HuH-7.5 (cell line): ENCODE results near the gene MED17.
"Not testable (repeated sequence)": the region's sequence is repeated elsewhere in the genome, so short reads cannot be mapped to it uniquely, and the experiment has no call there.

Experiments used
- DNase-seq: peaks from one replicate; pipeline ENCODE4 v3.0.0; 2011; ENCODE audit warnings: low spot score

Gene MED17

DNA sequence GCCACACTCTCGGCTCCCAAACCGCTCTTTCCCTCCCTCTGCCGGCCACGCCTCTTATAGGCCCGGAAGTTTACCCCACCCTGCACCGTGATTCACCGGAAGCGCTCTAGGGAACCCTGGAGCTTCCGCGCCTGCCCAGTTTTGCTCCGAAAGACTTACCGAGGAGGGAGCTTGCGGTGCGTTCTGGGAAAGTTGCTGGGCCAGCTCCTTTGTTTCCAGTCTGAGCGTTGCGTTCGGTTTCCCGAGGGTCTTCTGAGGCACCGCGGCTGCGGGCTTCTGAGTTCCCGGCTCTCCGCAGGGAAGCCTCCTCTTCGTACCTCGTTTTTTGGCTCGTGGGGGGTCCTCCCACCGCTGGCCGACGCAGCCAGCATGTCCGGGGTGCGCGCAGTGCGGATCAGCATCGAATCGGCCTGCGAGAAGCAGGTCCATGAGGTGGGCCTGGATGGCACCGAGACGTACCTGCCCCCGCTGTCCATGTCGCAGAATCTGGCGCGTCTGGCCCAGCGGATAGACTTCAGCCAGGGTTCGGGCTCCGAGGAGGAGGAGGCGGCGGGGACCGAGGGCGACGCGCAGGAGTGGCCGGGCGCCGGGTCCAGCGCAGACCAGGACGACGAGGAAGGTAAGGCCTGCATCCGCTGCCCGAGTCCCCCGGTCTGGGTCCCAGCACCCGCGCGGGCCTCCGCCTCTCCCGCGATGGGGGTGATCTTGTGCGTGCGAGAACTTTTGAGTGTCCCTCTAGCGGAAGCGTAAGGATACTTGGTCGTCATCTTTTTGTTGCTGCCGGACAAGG is at the start of gene MED17:
TSS of gene MED17 (plus strand) at position 138 of the 790 bp plus-strand sequence. CDS start at position 370, 232 bp downstream.
- peak; percentile 74 for DNase-seq

GRCh38 chr11:93734427-93735222 is 49.5 kb upstream of the MED17 start:
- DNase-seq, result no peak

- no peak for DNase-seq
Measured at GRCh38 chr11:93735627-93736026, 48.5 kb upstream of the MED17 start.

DNA sequence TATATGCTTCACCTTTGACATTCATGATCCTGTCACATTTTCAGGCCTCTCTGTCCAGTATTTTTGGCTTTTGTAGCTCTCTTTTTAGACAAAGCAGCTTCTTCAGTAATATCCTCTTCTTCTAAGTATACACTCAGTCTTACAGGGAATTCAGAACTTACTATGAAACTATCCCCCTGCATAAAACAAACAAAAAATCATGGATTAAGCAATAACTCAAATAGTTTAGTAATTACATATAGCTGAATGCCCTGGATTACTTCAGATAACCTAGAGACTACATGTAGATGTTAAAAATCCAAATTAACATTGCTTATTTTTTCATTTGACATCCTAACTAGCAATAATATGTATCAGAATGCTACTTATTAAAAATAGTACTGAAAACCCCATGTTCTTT is 48.0 kb upstream of the MED17 start:
- no peak for DNase-seq

DNA sequence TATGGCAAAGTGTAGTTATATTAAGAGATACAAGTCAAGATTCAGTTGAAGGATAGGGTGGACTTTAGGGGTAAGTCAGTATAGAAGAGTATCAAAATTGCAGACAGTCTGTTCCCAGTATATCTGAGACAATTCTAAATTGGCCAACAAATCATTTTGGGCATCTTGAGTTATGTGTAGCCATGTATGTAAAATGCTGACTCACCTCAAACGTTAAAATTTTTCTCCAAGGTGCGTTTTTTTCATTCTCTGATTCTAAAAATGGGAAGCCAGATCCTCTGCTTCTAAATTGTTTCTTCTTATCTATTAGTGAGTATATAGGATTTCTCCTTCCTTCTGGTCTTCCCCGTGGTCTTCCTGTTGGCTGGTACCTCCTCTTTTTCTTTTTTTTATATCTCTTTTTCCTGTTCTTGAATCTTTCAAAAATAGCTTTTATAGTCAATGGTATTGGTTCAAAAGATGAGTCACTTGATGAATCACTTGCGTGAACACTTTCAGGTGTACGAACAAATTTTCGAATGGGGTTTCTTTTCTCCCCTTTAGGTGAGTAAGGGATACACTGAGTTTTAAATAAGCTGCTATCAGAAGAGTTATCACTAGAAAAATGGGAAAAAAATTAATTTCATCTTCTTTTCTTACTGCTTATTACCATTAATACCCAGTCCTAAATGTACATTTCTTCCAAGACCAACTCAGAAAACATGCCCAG is 46.0 kb upstream of the MED17 start:
- DNase-seq, result no peak

- no peak for DNase-seq
Measured at GRCh38 chr11:93738647-93739081, 45.4 kb upstream of the MED17 start.

- no peak for DNase-seq
Measured at GRCh38 chr11:93740031-93740729, 43.9 kb upstream of the MED17 start.

DNA sequence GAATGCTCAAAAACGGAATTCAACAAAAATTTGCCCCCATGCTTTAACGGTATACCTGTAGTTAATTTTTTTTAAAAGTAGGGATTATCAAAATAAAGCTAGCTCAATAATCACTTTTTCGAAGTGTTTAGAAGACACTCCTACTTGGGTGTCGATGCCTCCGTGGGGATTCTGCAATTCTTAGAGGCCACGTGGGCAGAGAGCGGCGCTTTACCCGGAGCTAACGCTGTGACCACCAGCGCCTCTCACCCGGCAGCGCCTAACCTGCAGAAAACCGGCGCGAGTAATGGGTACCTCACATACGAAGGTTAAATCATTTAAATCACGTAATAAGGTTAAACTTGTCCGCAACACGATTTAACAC is 43.4 kb upstream of the MED17 start:
- DNase-seq, result no peak

DNA sequence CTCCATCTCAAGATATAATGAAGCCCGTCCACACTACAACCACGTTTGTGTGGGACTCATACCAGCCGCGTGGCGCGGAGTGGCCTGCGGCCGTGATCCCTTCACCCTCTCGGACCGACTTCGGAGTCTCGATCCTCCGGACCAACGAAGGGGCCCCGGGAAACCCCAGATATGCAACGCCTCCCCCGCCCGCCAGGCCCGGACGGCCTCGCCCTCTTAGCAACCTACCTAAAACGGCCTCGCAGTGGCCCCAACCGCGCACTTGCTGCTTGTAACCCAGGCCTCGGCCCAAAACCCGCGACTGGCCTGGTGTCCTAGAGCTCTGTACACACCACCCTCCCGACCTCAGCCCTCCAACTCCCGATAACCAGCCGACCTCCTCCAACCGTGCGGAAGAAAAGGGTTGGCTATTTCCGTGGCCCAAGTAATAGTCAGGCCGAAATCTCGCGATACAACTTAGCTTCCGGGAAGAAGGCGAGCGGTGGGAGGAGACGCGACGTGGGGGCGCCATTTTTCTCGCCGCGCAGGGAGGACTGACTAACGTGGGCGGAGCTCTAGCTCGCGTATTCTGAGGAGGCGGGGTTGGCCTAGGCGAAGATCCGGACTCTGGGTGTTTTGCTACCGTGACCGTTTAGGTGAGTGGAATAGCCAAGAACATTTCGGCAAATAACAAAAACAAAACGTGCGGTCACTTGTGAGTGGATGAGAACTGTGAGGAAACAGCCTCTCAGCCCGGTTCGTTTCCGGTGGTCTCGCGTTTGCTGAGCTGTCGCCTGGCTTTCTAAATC is 42.8 kb upstream of the MED17 start, which contains the start of the genes C11orf54 and TAF1D:
TSS of gene C11orf54 (plus strand) at position 579 of the 788 bp plus-strand sequence. CDS start 5,722 bp downstream, outside the sequence.
TSS of gene TAF1D (minus strand) at position 402 of the 788 bp plus-strand sequence. CDS start 2,191 bp downstream, outside the sequence.
- peak; percentile 73 for DNase-seq

DNA sequence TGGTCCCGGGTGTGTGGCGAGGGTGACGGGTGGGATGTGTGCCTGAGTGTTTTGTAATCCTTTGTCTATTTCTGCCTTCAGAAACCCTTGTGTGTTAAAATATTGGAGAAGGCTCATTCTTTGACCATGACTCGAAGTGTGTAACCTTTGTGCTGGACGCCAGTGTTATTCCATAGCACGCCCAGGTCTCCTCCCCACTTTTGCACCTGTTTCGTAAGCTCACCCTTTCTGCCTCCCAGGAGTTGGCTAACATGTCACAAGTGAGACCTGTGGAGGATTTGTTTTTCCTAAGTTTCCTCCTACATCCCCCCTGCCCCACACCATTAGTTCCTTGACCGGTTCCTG is 42.2 kb upstream of the MED17 start:
- peak; percentile 75 for DNase-seq

- no peak for DNase-seq
Measured at GRCh38 chr11:93743291-93743690, 40.8 kb upstream of the MED17 start.

GRCh38 chr11:93744669-93745004 is 39.4 kb upstream of the MED17 start:
- no peak for DNase-seq

- not testable (repeated sequence) for DNase-seq
Measured at GRCh38 chr11:93745005-93745755, 38.9 kb upstream of the MED17 start.

DNA sequence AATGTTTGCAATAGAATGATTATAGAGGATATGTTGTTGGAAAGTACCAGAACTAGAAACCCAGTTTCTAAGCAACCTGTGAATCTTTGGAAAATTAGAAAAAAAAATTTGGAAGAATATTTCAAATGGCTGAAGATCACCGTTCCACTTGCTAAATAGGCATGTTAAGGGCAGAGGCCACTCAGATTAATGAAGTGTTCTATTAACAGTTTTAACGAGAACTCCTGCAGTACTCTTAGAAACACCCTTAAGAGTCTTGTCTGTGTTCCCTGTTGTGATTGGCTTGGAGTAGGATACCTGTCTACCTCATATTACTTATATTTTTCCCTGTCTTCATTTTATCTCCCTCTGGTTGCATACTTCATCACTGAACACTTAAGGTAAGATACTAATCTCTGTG is 38.0 kb upstream of the MED17 start:
- DNase-seq, result no peak

DNA sequence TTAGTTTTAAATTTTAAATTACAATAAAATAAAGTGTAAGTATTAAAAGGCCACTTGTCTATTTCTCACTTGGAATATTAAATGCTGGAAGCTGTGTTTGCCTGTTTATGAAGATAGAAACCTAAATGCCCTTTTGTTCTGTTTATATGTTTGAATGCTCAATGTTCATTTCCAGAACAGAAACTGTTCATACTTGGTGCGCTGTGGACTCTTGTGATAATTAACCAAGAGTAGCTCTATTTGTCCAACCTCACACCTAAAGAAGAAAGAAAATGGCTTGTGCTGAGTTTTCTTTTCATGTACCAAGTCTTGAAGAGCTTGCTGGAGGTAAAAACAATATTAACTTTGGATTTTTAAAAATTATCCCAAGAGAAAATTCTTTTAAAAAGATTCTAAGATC is 37.0 kb upstream of the MED17 start:
- DNase-seq, result no peak

DNA sequence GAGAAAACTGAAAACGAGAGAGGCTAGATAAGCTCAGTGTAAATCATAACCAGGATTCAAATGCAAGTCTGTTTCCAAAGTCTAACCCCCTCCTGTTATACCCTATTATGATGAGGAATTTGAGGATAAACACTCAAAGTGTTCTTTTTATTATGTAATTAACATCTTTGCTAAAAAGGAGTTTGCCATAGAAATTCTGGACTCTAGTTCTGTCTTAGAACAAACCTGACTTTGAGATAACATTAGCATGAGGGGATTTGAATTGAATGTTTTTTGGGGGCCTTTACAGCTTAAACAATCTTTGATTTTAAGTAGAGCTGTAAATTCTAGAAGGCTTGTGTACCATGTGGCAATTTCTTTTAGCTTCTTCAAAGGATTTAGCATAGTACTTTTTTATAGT is 33.1 kb upstream of the MED17 start:
- DNase-seq, result no peak

DNA sequence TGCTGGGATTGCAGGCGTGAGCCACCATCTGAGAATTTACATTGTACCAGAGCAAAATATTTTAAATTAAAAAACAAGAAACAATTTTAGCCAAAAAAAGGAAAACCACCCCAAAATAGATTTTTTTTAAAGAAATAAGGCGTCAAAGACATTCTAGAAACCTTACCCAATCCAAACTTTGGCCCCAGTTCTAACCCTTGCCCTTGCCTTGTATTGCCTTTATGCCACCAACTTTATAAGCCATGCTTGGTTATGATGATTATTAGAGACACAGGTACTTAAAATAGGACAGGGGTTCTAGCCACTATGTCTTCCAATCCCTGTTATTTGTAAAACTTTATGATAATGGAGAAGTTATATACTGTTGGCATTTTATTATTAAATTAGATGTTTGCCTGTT is 30.8 kb upstream of the MED17 start:
- no peak for DNase-seq

DNA sequence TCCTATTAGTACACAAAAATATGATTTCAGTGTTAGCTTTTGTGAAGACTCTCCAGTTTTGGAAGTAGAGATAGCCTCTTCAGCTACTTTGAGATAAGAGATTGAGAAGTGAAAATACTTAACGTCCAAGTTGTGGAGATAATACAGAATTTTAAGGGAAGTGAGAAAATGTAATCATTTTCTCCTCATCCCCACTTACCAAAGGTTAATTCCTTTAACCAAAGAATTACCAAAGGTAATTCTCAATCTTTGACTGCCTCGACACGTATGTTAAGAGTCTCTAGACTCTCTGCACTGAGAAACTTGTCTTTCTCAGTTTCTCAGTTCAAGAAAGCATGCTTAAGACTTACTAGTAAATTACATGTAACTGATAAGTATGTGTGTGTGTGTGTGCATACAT is 27.3 kb upstream of the MED17 start:
- DNase-seq, result no peak

DNA sequence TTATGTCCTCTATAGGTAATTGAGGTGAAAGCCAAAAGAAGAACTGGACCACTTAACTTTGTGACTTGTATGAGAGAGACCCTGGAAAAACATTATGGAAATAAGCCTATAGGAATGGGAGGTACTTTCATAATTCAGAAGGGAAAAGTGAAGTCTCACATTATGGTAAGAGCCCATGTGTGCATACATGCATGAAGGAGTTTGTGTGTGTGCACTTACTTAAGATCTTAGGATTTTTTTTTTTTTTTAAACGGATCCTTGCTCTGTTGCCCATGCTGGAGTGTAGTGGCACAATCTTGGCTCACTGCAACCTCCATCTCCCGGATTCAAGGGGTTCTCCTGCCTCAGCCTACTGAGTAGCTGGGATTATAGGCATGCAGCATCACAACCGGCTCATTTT is 26.8 kb upstream of the MED17 start:
- DNase-seq, result no peak
